Measurements from ENCODE around the gene ATP8A1.

The ATP8A1 gene

GRCh38 chr4:42607011-42607726 is 49.7 kb downstream of the ATP8A1 start:
- TF ChIP-seq EGR1 (IDR thresholded peaks at IDR 0.05) (no peak), MAX (IDR thresholded peaks at IDR 0.05) (no peak), RAD21 (IDR thresholded peaks at IDR 0.05; ENCODE audit: low read depth) (no peak), CEBPB (IDR thresholded peaks at IDR 0.05) (no peak), USF1 (IDR thresholded peaks at IDR 0.05) (no peak), FOXM1 (IDR thresholded peaks at IDR 0.05; ENCODE audit: borderline replicate concordance, low read depth) (no peak), CREB1 (IDR thresholded peaks at IDR 0.05; ENCODE audit: low read depth) (no peak), TCF12 (IDR thresholded peaks at IDR 0.05; ENCODE audit: low read depth) (no peak), TAF1 (IDR thresholded peaks at IDR 0.05; ENCODE audit: low read depth) (no peak), NFIC (IDR thresholded peaks at IDR 0.05) (no peak), REST (IDR thresholded peaks at IDR 0.05; ENCODE audit: low read depth) (no peak), TEAD4 (IDR thresholded peaks at IDR 0.05) (no peak), YY1 (IDR thresholded peaks at IDR 0.05; ENCODE audit: low read depth) (no peak), EP300 (IDR thresholded peaks at IDR 0.05; ENCODE audit: borderline replicate concordance) (no peak), ZBTB7A (IDR thresholded peaks at IDR 0.05; ENCODE audit: low read depth) (no peak)

- TF ChIP-seq ZBTB7A (IDR thresholded peaks at IDR 0.05; ENCODE audit: low read depth): no peak
- no peak for TF ChIP-seq NFIC (IDR thresholded peaks at IDR 0.05)
- no peak for TF ChIP-seq TAF1 (IDR thresholded peaks at IDR 0.05; ENCODE audit: low read depth)
- no peak for TF ChIP-seq CREB1 (IDR thresholded peaks at IDR 0.05; ENCODE audit: low read depth)
- no peak for TF ChIP-seq MAX (IDR thresholded peaks at IDR 0.05)
- no peak for TF ChIP-seq EGR1 (IDR thresholded peaks at IDR 0.05)
- no peak for TF ChIP-seq TCF12 (IDR thresholded peaks at IDR 0.05; ENCODE audit: low read depth)
- no peak for TF ChIP-seq TEAD4 (IDR thresholded peaks at IDR 0.05)
- no peak for TF ChIP-seq USF1 (IDR thresholded peaks at IDR 0.05)
- no peak for TF ChIP-seq EP300 (IDR thresholded peaks at IDR 0.05; ENCODE audit: borderline replicate concordance)
- no peak for TF ChIP-seq YY1 (IDR thresholded peaks at IDR 0.05; ENCODE audit: low read depth)
- no peak for TF ChIP-seq CEBPB (IDR thresholded peaks at IDR 0.05)
- no peak for TF ChIP-seq FOXM1 (IDR thresholded peaks at IDR 0.05; ENCODE audit: borderline replicate concordance, low read depth)
- TF ChIP-seq RAD21 (IDR thresholded peaks at IDR 0.05; ENCODE audit: low read depth): no peak
- no peak for TF ChIP-seq REST (IDR thresholded peaks at IDR 0.05; ENCODE audit: low read depth)
Observed at GRCh38 chr4:42605264-42605663, 51.6 kb downstream of the ATP8A1 start.

- no peak for TF ChIP-seq FOXM1 (IDR thresholded peaks at IDR 0.05; ENCODE audit: borderline replicate concordance, low read depth)
- no peak for TF ChIP-seq TEAD4 (IDR thresholded peaks at IDR 0.05)
- no peak for TF ChIP-seq TAF1 (IDR thresholded peaks at IDR 0.05; ENCODE audit: low read depth)
- no peak for TF ChIP-seq TCF12 (IDR thresholded peaks at IDR 0.05; ENCODE audit: low read depth)
- TF ChIP-seq EGR1 (IDR thresholded peaks at IDR 0.05): no peak
- TF ChIP-seq NFIC (IDR thresholded peaks at IDR 0.05): no peak
- TF ChIP-seq ZBTB7A (IDR thresholded peaks at IDR 0.05; ENCODE audit: low read depth): no peak
- no peak for TF ChIP-seq CREB1 (IDR thresholded peaks at IDR 0.05; ENCODE audit: low read depth)
- TF ChIP-seq USF1 (IDR thresholded peaks at IDR 0.05): no peak
- no peak for TF ChIP-seq MAX (IDR thresholded peaks at IDR 0.05)
- TF ChIP-seq REST (IDR thresholded peaks at IDR 0.05; ENCODE audit: low read depth): no peak
- TF ChIP-seq YY1 (IDR thresholded peaks at IDR 0.05; ENCODE audit: low read depth): no peak
- no peak for TF ChIP-seq CEBPB (IDR thresholded peaks at IDR 0.05)
- no peak for TF ChIP-seq RAD21 (IDR thresholded peaks at IDR 0.05; ENCODE audit: low read depth)
- TF ChIP-seq EP300 (IDR thresholded peaks at IDR 0.05; ENCODE audit: borderline replicate concordance): no peak
Observed at GRCh38 chr4:42603862-42604261, 53.0 kb downstream of the ATP8A1 start.
